Activated CD4-positive, alpha-beta T cell treated with anti-CD3 and anti-CD28 coated beads, Interleukin-2, amount 50 U/mL, for 1 hour (primary cell): ENCODE results near the gene TUBB3.
"Not testable (repeated sequence)": the region's sequence is repeated elsewhere in the genome, so short reads cannot be mapped to it uniquely, and the experiment has no call there.

Experiments used
- DNase-seq: peaks from one replicate; pipeline ENCODE4 v3.0.0-alpha.2; 2020

The TUBB3 gene

DNA sequence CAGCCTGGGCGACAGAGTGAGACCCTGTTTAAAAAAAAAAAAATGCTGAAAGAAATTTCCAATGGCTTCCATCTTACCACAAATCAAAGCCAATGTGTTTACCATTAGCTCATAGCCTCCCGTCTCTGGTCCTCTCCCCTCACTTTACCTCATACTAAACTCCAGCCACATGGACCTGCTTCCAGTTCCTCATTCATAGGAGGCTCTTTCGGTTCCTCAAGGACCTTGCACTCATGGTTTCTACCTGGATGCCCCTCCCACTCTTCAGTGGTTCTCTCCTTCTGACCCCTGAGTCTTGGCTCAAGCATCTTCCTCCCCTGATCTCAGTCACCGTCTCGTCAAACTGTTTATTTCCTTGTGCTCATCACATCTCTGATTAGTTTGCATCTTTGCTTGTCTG lies 21.6 kb downstream of the TUBB3 start:
- no peak for DNase-seq

DNA sequence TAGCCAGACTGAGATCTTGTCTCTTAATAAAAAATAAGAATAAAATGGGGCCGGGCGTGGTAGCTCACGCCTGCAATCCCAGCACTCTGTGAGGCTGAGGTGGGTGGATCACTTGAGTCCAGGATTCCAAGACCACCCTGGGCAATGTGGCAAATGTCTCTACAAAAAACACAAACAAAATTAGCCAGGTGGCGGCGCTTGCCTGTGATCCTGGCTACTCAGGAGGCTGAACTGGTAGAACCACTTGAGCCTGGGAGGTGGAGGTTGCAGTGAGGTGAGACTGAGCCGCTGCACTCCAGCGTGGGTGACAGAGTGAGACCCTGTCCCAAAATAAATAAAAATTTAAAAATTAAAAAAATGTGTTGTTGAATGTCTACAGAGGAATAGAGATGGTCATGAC lies 22.5 kb downstream of the TUBB3 start:
- no peak for DNase-seq

DNA sequence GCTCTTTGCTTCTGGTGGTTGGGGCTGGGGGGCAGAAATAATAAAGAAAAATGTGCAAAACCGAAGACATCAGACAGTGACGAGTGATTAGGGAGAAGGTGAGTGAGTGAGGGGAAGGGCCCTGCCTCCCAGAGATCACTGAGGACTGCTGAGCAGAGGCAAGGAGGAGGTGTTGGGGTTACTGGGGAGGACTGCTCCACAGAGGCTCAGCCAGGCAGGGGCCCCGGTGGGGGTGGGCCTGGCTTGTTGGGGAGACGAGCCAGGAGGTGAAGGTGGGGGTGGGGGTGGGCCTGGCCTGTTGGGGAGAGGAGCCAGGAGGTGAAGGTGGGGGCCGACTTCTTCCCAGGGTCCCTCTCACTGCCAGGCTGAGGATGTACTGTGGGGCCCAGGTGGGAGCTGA lies 23.4 kb downstream of the TUBB3 start:
- no peak for DNase-seq

DNA sequence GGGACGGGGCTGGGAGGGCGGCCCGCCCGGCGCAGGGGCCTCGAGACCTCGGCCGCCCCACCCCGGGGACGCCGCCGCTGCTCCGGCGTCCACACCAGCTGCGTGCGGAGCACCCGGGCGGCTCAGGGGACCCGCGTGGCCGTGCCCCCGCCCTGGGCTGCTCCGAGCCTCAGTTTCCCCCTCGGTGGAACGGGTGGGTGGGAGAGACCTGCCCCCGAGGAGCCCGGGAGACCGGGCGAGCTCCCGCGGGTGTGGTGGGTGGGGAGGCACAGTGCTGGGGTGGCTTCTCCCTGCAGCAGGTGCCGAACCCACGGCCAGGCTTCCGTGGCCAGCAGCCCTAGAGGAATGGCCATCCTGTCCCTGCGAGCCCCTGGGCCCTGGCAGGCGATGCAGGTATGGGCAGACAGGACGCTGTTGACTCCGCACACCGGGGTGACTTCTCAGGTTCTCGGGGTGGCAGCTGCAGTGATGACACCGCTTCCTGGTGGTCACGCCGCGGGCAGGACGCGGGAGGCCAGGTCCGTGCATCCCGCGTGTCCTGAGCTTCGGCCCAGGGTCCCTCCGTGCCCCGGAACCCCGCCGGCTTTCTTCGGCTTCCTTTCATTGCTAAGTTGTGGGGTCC lies 26.1 kb downstream of the TUBB3 start:
- no peak for DNase-seq

DNA sequence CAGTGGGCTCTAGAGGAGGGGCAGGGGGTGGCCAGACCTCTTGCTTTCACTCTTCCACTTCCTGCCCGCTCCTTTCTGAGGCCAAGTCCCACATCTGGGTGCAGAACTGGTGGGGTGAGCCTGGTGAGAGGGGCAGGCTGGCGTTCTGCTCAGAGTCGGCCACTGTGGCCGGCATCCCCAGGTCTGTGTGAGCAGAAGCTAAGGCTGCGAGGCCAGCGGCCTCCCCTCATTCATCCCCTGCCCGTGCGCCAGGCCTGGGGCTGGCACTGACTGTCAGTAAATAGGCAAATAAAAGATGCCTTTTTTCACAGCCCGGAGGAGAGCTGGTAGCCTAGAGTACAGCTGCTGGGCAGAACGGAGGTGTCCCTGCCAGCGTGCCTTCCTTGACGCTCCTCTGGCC lies 26.6 kb downstream of the TUBB3 start:
- no peak for DNase-seq

DNA sequence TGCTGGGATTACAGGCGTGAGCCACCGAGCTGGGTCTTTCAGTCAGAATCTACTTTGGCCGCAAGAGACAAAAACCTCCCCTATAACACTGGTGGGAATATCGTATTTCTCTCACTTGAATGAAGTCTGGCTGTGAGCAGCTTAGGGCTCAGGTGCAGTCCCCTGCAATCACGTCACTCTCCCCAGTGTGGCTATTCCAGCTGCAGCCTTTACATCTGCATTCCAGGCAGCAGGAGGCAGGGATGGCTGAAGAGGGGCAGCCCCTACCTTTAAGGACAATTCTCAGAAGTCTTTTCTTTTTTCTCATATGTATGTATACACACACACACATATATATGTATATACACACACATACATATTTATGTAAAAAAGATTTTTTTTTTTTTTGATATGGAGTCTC lies 28.4 kb downstream of the TUBB3 start:
- no peak for DNase-seq

DNA sequence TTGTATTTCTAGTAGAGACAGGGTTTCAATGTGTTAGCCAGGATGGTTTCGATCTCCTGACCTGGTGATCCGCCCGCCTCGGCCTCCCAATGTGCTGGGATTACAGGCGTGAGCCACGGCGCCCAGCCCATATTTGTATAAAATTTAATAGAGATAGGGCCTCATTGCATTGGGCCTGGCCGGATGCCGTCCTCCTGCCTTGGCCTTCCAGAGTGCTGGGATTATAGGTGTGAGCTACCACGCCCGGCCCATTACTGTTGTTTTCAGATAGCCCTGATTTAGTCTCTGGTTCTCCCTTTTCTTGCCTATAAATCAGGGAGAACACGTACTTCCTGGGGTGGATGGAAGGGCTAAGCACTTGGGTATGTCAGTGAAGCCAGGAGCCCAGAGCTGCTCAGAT lies 28.9 kb downstream of the TUBB3 start:
- no peak for DNase-seq

DNA sequence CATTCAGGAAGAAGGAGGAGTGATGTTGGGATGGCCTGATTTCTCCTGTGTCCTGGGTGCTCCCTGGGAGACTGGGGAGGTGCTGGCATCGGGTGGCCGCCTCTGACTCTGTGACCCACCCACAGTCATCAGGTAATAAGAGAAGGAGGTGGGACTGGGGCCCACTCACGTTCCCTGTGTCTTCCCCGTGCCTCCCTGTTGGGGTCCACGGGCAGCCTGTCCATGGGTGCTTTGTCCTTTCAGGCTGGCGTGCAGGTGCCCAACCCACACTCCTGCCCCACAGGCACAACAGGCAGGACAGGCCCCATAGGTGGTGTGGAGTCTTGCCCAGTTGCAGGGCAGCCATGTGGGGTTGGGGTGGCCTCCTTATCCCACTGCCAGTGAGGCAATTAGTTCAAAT lies 29.4 kb downstream of the TUBB3 start:
- DNase-seq = no peak

DNA sequence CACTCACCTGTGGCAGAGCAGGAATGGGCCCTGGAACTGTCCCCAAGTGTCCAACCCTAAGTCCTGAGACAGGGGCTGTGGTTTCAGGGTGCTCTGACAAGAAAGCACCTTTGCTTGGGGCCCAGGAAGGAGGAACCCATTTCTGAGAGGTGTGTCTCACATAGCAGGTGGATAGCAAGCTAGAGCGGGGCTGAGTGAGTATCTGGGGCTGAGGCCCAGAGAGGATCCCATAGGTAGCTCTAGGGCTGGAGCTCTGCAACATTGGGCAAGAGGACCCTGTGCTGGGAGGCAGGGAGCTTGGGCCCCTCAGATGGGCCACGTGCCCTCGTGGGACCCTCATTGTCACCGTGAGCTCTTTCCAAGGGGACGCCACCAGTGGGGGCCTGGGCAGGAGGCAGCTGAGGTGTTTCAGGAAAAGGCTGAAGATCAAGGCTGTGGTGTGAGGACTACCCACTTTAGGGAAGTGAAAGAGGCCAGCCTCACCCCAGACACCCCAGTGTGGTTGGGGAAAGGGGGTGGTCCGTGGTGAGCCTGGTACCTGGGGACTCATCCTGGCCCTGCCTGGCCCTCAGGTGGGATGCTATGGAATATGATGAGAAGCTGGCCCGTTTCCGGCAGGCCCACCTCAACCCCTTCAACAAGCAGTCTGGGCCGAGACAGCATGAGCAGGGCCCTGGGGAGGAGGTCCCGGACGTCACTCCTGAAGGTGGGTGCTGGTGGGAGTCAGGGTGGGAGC lies 30.7 kb downstream of the TUBB3 start:
- no peak for DNase-seq

DNA sequence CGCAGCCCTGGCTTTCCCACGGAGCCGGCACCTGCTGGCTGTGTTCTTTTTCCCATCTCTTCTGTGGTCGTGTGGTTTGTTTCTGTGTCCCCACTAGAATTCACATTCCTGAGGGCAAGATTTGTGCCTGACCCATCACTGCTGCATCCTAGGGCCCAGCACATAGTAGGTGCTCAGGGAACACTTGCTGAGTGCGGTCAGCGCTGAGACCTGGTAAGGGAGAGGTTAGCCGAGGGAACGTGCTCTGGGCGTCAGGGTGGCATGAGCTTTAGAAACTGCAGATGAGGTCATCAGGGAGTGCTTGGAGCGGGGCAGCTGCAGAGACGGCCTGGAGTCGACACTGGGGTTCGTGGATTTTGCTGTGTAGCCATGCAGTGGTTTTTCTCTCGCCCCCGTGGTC lies 31.3 kb downstream of the TUBB3 start:
- no peak for DNase-seq

DNA sequence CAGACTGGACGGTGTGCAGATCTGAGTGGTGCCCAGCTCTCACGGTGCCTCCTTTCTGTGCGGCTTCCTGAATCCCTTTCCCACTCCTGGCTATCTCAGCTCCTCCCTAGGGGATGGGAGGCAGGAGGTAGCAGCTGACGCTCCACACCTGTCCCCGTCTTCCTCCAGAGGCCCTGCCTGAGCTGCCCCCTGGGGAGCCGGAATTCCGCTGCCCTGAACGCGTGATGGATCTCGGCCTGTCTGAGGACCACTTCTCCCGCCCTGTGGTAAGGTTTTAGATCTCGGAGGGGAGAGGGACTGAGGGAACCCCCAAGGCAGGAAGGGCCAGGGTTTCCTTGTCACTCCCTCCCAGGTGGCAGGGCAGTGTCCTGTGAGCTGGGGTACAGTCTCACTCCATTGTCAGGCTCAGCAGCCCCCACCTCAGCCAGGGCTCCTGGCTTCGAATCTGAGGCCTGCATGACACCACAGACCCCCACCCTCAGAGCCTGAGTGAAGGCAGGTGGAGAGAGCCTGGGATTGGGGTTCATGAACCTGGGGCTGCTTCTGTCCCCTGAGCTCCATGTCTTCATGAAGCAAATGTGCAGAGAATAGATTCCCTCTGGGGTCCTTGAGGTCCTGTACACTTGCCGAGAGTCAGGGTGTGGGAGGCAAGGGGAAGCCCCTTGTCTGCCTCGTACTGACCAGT lies 32.0 kb downstream of the TUBB3 start:
- DNase-seq = no peak

DNA sequence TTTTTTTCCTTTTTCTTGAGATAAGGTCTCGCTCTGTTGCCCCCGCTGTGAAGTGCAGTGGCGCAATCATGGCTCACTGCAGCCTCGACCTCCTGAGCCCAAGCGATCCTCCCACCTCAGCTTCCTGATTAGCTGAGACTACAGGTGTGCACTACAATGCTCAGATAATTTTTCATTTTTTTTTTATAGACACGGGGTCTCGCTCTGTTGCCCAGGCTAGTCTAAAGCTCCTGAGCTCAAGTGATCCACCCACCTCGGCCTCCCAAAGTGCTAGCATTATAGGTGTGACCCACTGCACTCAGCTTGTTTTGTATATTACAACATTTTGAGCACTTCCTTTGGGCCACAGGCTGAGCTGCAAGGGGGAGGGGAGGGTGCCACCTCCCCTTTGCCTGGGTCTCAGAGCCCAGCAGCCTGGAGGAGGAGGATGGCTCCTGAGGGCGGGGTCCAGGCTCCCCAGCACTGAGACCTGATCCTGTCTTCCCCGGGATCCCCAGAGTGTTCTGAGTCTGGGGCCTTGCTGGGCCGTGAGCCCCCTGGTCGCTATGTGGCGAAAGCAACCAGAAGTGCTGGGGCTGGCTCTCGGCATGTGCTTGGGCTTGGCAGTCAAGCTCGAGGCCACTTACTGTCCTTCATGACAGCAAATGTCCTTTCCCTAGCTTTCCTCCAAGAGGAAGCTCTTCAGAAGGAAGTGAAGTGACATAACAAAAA lies 33.5 kb downstream of the TUBB3 start:
- DNase-seq = no peak

DNA sequence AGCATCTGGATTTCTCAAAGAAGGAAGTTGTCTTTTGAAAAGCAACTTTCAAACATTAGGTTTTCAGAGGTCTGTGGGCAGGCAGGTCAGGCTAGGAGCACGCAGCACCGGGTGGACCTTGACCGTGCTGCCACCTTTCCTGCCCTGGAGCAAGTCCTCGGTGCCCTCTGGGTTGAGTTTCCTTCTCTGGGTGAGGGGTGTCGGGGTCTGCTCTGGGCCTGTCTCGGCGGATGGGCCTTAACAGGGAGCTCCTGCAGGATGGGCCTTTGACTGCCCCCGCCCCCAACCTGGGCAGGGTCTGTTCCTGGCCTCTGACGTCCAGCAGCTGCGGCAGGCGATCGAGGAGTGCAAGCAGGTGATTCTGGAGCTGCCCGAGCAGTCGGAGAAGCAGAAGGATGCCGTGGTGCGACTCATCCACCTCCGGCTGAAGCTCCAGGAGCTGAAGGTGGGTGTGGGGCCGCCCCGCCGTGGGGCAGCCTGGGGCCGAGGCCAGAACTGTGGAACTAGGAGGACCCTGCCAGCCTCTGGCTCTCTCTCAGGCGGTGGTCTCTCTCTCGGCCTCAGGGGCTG lies 34.2 kb downstream of the TUBB3 start:
- no peak for DNase-seq

DNA sequence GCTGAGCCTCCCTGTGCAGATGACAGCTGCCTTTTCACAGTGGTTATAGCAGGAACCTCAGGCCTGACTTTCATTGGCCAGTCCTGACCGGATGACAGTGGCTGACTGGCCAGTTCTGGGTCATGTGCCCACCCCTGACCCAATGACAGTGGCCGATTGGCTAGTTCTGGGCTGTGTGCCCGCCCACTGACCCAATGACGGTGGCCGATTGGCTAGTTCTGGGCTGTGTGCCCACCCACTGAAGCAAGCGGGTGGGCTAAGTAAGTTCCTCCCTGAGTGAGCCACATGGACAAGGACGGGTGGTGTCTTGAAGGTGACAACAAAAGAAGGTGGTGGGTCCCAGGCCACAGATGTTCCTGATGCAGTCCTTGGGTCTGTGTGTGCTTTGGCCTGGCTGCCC lies 34.9 kb downstream of the TUBB3 start:
- DNase-seq = no peak

DNA sequence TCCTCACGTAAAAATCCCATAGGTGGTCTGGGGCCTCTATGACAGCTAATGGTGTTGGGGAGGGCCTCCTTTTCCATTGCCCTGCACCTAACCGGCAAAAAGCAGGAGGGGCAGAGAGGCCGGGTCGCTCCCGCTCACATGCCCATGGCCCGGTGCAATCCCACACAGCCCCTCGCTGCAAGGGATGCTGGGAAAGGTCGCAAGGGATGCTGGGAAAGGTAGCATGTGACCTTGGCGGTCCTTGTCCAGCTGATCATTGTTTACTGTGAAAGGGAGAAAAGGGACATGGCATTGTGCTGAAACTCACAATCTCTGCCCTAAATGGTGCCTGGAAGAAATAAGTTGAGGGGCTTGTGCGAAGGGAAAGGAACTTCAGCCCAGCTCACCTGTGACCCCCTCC lies 35.5 kb downstream of the TUBB3 start:
- DNase-seq = no peak

DNA sequence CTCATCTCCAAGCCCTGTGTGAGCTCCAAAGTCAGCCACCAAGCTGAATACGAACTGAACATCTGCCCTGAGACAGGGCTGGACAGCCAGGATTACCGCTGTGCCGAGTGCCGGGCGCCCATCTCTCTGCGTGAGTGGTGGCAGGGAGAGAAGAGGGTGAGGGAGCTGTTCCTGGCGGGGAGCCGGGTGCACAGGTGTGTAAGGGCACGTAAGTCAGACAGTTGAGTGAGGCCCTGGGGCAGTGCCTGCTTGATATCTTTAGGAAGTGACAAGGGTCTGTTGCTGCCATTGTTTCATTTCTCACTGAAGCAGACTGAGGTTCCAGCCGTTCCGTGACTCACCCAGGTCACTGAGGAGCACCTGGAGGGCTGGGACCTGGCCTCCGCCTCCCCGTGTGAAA lies 37.8 kb downstream of the TUBB3 start:
- no peak for DNase-seq

DNA sequence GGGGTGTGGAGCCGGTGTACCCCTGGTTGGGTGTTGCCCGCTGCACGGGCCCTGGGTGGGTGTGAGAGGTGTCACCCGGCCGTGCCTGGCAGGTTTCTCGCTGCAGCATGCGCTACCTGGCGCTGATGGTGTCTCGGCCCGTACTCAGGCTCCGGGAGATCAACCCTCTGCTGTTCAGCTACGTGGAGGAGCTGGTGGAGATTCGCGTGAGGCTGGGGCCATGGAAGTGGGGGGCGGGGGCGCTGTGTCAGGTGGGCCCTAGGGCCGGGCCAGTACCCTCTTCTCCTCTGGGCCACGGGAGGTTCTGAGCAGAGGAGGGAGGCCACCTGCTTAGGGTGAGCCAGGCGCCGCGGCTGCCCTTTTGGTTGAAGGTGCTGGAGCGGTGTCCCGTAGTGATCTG lies 38.8 kb downstream of the TUBB3 start:
- no peak for DNase-seq

DNA sequence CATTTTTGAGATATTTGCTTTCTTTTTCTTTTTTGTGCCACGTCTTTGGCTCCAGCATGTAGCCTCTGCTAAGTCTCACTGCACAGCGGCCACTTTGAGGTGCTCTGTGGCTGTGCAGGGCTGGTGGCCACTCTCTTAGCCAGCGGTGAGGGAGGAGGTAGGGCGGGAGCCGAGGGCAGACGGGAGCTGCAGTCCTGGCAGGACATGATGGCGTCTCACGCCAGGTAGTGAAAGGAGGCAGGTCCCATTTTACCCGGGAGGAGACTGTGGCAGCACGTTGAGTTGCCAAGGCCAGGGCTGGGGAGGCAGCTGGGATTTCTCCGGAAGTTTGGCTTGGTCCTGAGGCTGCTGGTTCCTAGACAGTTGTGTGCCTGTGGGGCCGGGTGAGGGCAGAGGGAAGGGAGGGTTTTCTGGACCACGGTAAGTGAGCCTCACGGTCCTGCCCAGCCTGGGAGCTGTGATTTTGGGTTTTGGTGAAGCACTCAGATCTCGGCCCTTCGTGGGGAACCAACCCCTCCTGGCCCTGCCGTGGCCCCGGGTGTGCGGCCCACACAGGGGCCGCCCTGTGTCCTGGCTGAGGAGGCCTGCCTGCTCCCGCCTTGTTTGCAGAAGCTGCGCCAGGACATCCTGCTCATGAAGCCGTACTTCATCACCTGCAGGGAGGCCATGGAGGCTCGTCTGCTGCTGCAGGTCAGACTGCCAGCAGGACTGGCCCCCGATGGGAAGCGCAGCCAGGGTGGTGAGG lies 39.8 kb downstream of the TUBB3 start:
- DNase-seq = no peak

DNA sequence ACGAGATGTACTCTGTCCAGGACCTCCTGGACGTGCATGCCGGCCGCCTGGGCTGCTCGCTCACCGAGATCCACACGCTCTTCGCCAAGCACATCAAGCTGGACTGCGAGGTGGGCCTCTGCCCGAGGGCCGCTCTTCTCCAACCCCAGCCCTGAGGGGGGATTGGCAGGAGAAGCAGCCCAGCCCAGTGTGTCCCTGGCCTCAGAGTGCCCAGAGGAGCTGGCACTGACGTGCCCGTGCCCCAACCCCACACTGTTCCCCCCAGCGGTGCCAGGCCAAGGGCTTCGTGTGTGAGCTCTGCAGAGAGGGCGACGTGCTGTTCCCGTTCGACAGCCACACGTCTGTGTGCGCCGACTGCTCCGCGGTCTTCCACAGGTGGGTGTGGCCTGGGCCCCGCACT lies 41.1 kb downstream of the TUBB3 start:
- DNase-seq = no peak

DNA sequence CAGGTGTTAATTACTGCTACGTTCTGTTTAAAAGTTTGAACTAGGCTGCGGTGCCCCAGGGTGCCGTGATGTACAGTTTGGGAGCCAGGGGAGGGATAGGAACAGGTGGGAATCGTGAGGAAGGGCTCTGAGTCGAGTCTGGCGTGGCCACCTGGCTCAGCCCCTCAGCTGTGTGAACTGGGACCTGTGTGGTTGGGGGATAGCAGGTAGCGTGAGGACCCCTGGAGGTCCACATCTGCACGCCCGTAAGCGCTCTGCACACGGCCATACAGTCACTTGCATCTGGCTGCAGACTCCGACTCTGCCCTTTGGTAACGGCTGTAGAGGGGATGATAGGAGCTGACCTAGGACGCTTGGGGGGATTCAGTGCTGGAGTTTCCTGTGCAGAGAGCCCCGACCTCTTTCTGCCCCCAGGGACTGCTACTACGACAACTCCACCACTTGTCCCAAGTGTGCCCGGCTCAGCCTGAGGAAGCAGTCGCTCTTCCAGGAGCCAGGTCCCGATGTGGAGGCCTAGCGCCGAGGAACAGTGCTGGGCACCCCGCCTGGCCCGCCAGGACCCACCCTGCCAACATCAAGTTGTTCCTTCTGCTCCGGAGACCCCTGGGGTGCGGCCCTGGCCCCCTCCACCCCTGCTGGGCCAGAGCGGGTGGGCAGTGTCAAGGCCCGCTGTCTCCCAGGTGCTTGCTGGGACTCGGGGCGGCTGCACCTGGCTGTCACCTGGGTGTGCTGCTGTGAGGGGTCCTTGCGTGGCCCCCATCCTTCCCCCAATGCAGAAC lies 42.5 kb downstream of the TUBB3 start:
- no peak for DNase-seq

DNA sequence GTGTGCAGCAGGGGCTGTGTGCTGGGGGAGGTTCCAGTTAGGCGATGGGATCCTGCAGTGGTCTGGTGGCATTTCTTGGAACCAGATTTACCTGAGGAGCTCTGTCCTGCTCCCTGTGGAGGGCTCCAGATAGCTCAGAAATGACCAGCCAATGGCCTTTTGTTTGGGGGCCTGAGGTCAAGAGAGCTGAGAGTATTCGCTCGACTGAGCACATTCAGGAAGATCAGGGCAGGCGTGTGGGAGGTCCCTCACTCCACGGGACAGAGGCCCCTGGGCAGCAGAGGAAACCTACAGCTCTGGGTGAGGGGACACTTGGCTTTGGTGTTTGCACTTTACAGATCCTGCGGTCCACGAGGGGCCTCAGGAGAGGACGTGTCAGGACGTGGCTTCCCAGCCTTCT lies 43.6 kb downstream of the TUBB3 start:
- no peak for DNase-seq

DNA sequence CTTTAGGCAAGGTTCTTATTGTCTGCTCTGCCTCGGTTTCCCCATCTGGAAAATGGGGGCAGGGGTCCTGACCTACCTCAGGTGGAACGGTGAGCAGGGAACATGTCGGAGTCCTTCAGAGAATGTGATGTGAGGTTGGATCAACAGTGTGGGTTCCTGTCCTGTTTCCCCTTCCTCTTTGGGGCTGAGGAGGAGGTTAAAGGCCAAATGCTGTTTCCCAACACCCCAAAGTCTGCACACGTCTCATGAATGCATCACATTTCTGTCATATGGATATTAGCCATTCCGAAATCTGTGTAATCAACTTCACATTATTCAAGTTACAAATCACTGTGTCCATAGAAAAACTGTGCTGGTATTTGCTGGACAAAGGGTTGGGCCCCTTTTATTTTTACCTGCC lies 44.3 kb downstream of the TUBB3 start:
- DNase-seq = not testable (repeated sequence)
